HG03039 (cell line): ENCODE results near the gene SMARCD1.

ENCODE experiments used
- ATAC-seq: cut with Tn5 transposase; IDR thresholded peaks from one replicate; pipeline ENCODE4 v1.9.1; 2021; ENCODE audit warnings: mild to moderate bottlenecking, moderate library complexity; ENCODE audit not compliant: unreplicated experiment

SMARCD1 gene

GRCh38 chr12:50102646-50103309 lies 17.6 kb downstream of the SMARCD1 start:
- no peak for ATAC-seq

DNA sequence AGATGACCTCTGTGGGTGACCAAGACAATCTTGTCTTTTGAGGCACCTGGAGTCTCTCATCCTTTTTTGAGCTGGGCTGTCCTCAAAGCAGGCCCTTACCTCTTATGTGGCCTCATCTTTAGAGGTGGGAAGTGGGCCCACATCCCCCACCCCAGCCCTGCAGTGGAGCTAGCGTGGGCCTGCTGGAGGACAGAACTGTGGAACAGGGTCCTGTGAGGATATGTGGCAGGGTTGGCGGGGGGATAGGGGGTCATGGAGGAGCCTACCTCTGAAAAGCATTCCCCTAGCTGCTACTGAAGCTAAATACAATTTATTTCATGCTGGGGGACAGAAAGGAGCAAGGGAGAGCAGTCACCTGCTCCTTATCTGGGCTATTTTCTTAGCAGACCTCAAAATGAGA lies 18.2 kb downstream of the SMARCD1 start:
- no peak for ATAC-seq

GRCh38 chr12:50103767-50104321 lies 18.7 kb downstream of the SMARCD1 start, which contains the start of gene GPD1:
Gene GPD1 (plus strand): TSS chr12:50104008. CDS start chr12:50104051, 43 bp downstream.
- no peak for ATAC-seq

DNA sequence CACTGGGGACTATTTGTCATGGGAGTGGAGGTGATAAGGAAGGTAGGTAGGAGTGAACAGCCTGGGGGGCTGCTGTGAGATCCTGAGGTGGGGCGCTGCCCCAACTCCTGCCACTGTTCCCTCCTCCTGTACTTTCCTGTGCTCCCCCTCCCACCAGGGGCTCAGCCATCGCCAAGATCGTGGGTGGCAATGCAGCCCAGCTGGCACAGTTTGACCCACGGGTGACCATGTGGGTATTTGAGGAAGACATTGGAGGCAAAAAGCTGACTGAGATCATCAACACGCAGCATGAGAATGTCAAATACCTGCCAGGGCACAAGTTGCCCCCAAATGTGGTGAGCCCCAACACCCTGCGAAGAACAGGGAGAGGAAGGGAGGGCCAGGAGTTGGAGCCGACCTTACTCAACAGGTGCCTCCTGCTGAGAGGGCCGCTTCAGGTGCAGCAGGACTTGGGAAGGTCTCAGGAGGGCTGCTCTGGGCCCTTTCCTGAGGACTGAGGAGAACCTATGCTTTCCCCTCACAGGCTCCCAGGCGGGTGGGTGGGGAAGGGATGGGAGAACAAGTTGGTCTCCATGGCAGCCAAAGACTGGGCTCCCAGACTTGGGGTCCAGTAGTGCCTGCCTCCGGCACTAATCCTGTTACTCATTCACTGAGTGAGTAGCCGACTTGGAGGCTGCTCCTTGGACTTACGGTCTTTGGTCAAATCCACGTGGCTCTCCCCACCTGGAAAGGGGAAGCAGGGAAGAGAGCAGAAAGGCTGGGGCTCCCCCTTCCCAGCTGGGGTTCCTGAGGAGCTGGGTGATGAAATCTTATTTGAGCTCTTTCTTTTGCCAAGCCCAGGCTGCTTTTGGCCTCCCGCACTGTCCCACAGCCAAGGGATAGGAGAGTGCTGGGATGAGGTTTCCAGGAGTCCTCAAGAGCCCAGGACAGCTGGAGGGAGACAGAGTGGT lies 19.6 kb downstream of the SMARCD1 start:
- ATAC-seq: no peak

DNA sequence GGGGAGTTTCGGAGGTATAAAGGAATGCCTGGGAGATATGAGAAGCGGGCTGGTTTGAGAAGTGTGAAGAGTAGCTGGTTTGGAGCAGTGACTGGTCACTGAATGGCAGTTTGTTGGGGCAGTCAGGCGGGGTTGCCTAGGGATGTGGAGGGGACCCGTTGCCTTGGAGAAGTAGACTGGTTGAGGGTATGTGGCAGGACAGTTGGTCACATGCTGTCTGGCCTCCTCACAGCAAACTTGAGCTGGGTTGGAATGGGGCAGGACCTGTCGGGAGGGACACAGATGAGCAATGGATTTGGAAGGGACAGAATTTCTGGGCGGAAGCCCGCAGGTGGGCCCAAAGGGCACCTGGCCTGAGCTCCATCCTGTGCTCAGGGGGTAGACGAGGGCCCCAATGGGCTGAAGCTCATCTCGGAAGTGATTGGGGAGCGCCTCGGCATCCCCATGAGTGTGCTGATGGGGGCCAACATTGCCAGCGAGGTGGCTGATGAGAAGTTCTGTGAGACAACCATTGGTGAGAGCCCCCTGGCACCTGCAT lies 20.8 kb downstream of the SMARCD1 start:
- ATAC-seq: no peak

DNA sequence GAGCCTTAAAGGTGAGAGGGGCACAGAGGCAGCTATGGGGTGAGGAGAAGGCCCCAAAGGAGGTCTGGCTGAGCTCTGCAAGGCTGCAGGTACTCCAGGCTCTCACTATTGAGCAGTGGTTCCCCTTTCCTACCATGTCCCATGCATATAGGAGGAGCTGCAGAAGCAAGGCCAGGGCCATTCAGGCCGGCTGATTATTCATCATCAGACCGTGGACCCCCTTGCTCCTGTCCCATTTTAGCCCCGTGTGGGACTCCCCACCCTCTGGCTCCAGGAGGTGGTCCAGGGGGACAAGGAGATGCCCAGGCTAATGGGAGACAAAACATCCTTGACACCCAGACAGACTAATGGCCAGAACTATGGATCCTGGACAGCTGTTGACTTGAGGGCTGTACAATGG lies 21.8 kb downstream of the SMARCD1 start:
- no peak for ATAC-seq

- no peak for ATAC-seq
Observed at GRCh38 chr12:50107416-50108268, 22.5 kb downstream of the SMARCD1 start.

GRCh38 chr12:50109319-50109718 lies 24.2 kb downstream of the SMARCD1 start:
- ATAC-seq: no peak

- ATAC-seq: no peak
Observed at GRCh38 chr12:50110127-50110761, 25.1 kb downstream of the SMARCD1 start.

- ATAC-seq: no peak
Observed at GRCh38 chr12:50110762-50111351, 25.7 kb downstream of the SMARCD1 start.

DNA sequence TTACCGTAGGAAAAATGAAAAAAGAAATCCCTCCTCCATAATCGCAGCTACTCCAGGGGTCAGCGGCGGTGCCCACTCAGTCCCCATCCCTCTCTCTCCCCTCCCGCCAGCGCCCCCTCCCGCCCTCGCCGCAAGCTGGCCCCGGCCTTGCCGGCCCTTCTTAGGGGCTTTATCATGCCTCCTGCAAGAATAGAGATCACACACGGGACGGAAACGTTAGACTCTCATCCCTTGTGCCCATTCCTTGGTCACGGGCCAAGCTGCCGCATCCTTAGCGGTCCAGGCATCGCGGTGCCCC lies 26.2 kb downstream of the SMARCD1 start:
- no peak for ATAC-seq

GRCh38 chr12:50111693-50112455 lies 26.7 kb downstream of the SMARCD1 start, which contains the start of gene COX14:
Gene COX14 (plus strand): TSS chr12:50112236. CDS start chr12:50120044, 7,808 bp downstream.
- peak; percentile 82 for ATAC-seq

GRCh38 chr12:50112456-50113218 lies 27.5 kb downstream of the SMARCD1 start:
- ATAC-seq: no peak

- no peak for ATAC-seq
Observed at GRCh38 chr12:50117057-50117622, 32.0 kb downstream of the SMARCD1 start.

DNA sequence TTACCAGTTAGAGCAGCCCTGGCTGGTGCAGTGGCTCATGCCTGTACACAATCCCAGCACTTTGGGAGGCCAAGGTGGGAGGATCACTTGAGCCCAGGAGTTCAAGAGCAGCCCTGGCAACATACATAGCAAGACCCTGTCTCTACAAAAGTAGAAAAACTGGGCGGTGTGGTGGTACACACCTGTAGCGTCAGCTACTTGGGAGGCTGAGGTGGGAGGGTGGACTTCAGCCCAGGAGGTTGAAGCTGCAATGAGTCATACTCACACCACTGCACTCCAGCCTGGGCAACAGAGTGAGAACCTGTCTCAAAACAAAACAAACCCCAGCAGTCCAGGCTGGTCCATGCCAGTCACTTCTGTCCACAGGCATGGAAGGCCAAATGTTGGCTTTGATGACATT lies 34.2 kb downstream of the SMARCD1 start:
- no peak for ATAC-seq

DNA sequence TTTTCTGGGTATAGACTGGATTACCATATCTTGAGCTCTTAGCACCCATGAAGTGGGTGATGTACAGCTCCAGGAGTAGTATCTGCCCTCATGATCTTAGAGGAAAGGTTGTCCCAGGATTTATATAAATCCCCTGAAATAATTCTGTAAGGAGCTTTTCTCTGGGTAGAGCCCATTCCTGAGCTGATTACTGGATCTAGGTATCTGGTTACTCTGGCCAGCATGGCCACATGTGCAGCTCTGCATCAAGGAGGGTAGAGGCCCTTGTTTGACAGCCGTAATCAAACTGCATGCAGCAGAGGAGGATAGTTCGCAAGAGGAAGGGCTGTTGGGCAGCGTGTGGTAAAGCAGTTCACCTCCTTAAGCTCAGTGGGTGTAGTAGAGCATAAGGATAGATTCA lies 35.4 kb downstream of the SMARCD1 start:
- no peak for ATAC-seq

- ATAC-seq: no peak
Observed at GRCh38 chr12:50120953-50121352, 35.8 kb downstream of the SMARCD1 start.

DNA sequence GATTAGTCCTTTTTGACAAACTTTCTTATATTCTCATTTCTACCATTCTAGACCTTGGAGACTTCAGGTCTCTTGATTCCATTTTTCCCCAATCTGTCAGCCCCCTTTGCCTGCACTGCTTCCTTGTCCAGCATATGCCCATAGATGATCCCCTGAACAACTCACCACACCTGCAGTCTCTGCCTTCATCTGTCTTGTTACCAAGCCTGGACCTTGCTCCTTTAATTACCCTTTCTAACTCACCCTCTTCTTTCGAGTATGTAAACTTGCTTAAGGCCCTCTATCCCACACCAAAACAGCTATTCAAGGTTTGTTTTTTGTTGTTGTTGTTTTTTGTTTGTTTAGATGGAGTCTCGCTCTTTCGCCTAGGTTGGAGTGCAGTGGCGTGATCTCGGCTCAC lies 36.5 kb downstream of the SMARCD1 start:
- ATAC-seq: no peak
